DMS114 treated with DMSO at 0.1 percent for 48 hours (cell line): ENCODE data around the gene CAPRIN2.

ENCODE experiments used
- DNase-seq: peaks from one replicate; lab custom pipeline; 2025; ENCODE audit not compliant: unreplicated experiment; lab: John Stamatoyannopoulos, UW

Gene CAPRIN2

GRCh38 chr12:30763053-30763452 lies 8.3 kb upstream of the CAPRIN2 start:
- DNase-seq, result no peak

- DNase-seq, result no peak
Observed at GRCh38 chr12:30761730-30762129, 7.0 kb upstream of the CAPRIN2 start.

GRCh38 chr12:30757316-30757715 lies 2.6 kb upstream of the CAPRIN2 start:
- no peak for DNase-seq

GRCh38 chr12:30756074-30756473 lies 1.3 kb upstream of the CAPRIN2 start:
- no peak for DNase-seq

GRCh38 chr12:30755395-30755762 lies 628 bp upstream of the CAPRIN2 start:
- DNase-seq, result peak; percentile 34

- DNase-seq, result no peak
Observed at GRCh38 chr12:30754383-30754749, 385 bp downstream of the CAPRIN2 start.

GRCh38 chr12:30753751-30754382 lies 884 bp downstream of the CAPRIN2 start:
- DNase-seq, result peak; percentile 45

- DNase-seq, result peak; percentile 45
Observed at GRCh38 chr12:30753233-30753632, 1.5 kb downstream of the CAPRIN2 start.

GRCh38 chr12:30752255-30752654 lies 2.5 kb downstream of the CAPRIN2 start:
- no peak for DNase-seq

- DNase-seq, result no peak
Observed at GRCh38 chr12:30748147-30748546, 6.6 kb downstream of the CAPRIN2 start.

GRCh38 chr12:30746190-30746589 lies 8.6 kb downstream of the CAPRIN2 start:
- DNase-seq, result no peak

GRCh38 chr12:30744321-30744720 lies 10.4 kb downstream of the CAPRIN2 start:
- DNase-seq, result no peak

GRCh38 chr12:30740274-30740673 lies 14.5 kb downstream of the CAPRIN2 start:
- DNase-seq, result no peak

- DNase-seq, result no peak
Observed at GRCh38 chr12:30739020-30739419, 15.7 kb downstream of the CAPRIN2 start.

GRCh38 chr12:30732954-30733637 lies 21.7 kb downstream of the CAPRIN2 start:
- no peak for DNase-seq

GRCh38 chr12:30730011-30730410 lies 24.7 kb downstream of the CAPRIN2 start:
- no peak for DNase-seq

- no peak for DNase-seq
Observed at GRCh38 chr12:30729547-30729946, 25.2 kb downstream of the CAPRIN2 start.

- DNase-seq, result no peak
Observed at GRCh38 chr12:30726647-30727046, 28.1 kb downstream of the CAPRIN2 start.

- DNase-seq, result no peak
Observed at GRCh38 chr12:30725739-30726138, 29.0 kb downstream of the CAPRIN2 start.

- DNase-seq, result no peak
Observed at GRCh38 chr12:30719060-30719459, 35.7 kb downstream of the CAPRIN2 start.

- no peak for DNase-seq
Observed at GRCh38 chr12:30707613-30708342, 47.0 kb downstream of the CAPRIN2 start.

- no peak for DNase-seq
Observed at GRCh38 chr12:30706476-30706875, 48.3 kb downstream of the CAPRIN2 start.
